Measurements from ENCODE around the gene SH3RF2. TPM values are rescaled to one million over a fixed set of nuclear protein-coding genes. Genes with fewer than 3 reads are reported as not detected.

The SH3RF2 gene
- total and polyA plus RNA-seq, 10 of the 15 experiments (the other 5 are each of a cell fraction or from before 2014, with no cell fraction given), result 0.15 TPM; not detected in 9

GRCh38 chr5:145951071-145951470, 14.7 kb downstream of the SH3RF2 start:
- no TSS peak for BruUV-seq (replicated peaks)

GRCh38 chr5:145953202-145953601, 16.8 kb downstream of the SH3RF2 start:
- H3K9ac ChIP-seq (ENCODE audit: control insufficient read depth, insufficient read depth, low read length), result no peak overlapping the region
- DNase-seq (ENCODE audit: low read depth, low spot score) (no peak), ATAC-seq (no peak), FAIRE-seq (no peak)
- intact Hi-C loops (cut with micrococcal nuclease; ENCODE audit: unreplicated experiment), result no loop called here
- SMC1A ChIA-PET (ENCODE audit: uncharacterized antibody, unreplicated experiment), result no interaction called here
- H3K4me2 ChIP-seq (ENCODE audit: control insufficient read depth, insufficient read depth), result no peak overlapping the region
- H2AFZ ChIP-seq (ENCODE audit: control insufficient read depth, low read depth, low read length), result no peak overlapping the region
- in situ Hi-C loops (cut with MboI), result no loop called here
- H3K9me3 ChIP-seq (replicated peaks; ENCODE audit: control insufficient read depth, insufficient read depth, low read length), result no peaks in the 10 kb centered on the region
- no peaks in the 10 kb centered on the region for H3K4me1 ChIP-seq (ENCODE audit: control insufficient read depth, insufficient read depth, low read length)
- BruUV-seq (replicated peaks), result no TSS peak
- CTCF ChIA-PET, result no interaction called here
- POLR2A ChIA-PET, result interaction anchor here (0.5 kb wide), 1 partner anchor 327 kb away, joined by 4 read pairs; no protein-coding TSS in a partner anchor
- WGBS (ENCODE audit: insufficient coverage, insufficient replicate concordance, low lambda C conversion rate, missing lambda C conversion rate), result 10% methylated on average over 2 of the region's 2 CpGs
- H4K20me1 ChIP-seq (ENCODE audit: control insufficient read depth, insufficient read depth), result no peaks in the 10 kb centered on the region
- no peaks in the 10 kb centered on the region for H3K36me3 ChIP-seq (ENCODE audit: control insufficient read depth in 2 of 2, insufficient read depth in 2 of 2, low read length in 1 of 2)
- H3K27me3 ChIP-seq (replicated peaks in 1 of 2; ENCODE audit: control insufficient read depth in 2 of 2, insufficient read depth in 2 of 2, low read length in 1 of 2), result no peaks in the 10 kb centered on the region; a peak in 1 of 4 replicates
- H3K4me3 ChIP-seq, result no peak overlapping the region
- RAD21 ChIA-PET (ENCODE audit: unreplicated experiment), result no interaction called here
- H3K79me2 ChIP-seq (ENCODE audit: control insufficient read depth, insufficient read depth, low read length), result no peaks in the 10 kb centered on the region
- no peak overlapping the region for H3K27ac ChIP-seq (ENCODE audit: control insufficient read depth, insufficient read depth)
- TF ChIP-seq NFIC (IDR thresholded peaks at IDR 0.05; ENCODE audit: low read depth, low read length), result no peak
- no peak for TF ChIP-seq KAT2A (conservative IDR thresholded peaks at IDR 0.05; ENCODE audit: control insufficient read depth, low read depth, low read length)
- TF ChIP-seq E2F4 (IDR thresholded peaks at IDR 0.05; ENCODE audit: low read depth, low read length), result no peak
- TF ChIP-seq MAX (IDR thresholded peaks at IDR 0.05; ENCODE audit: low read depth, low read length), result no peak
- TF ChIP-seq, protein P1, sequence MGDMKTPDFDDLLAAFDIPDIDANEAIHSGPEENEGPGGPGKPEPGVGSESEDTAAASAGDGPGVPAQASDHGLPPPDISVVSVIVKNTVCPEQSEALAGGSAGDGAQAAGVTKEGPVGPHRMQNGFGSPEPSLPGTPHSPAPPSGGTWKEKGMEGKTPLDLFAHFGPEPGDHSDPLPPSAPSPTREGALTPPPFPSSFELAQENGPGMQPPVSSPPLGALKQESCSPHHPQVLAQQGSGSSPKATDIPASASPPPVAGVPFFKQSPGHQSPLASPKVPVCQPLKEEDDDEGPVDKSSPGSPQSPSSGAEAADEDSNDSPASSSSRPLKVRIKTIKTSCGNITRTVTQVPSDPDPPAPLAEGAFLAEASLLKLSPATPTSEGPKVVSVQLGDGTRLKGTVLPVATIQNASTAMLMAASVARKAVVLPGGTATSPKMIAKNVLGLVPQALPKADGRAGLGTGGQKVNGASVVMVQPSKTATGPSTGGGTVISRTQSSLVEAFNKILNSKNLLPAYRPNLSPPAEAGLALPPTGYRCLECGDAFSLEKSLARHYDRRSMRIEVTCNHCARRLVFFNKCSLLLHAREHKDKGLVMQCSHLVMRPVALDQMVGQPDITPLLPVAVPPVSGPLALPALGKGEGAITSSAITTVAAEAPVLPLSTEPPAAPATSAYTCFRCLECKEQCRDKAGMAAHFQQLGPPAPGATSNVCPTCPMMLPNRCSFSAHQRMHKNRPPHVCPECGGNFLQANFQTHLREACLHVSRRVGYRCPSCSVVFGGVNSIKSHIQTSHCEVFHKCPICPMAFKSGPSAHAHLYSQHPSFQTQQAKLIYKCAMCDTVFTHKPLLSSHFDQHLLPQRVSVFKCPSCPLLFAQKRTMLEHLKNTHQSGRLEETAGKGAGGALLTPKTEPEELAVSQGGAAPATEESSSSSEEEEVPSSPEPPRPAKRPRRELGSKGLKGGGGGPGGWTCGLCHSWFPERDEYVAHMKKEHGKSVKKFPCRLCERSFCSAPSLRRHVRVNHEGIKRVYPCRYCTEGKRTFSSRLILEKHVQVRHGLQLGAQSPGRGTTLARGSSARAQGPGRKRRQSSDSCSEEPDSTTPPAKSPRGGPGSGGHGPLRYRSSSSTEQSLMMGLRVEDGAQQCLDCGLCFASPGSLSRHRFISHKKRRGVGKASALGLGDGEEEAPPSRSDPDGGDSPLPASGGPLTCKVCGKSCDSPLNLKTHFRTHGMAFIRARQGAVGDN (IDR thresholded peaks at IDR 0.05), result no peak

More at GRCh38 chr5:145951071-145951470, 14.7 kb downstream of the SH3RF2 start:
- Histone ChIP-seq H3K4me3 (no peak overlapping the region), H3K27ac (ENCODE audit: control insufficient read depth, insufficient read depth) (no peak overlapping the region), H4K20me1 (ENCODE audit: control insufficient read depth, insufficient read depth) (no peaks in the 10 kb centered on the region), H3K9me3 (replicated peaks; ENCODE audit: control insufficient read depth, insufficient read depth, low read length) (no peaks in the 10 kb centered on the region), H2AFZ (ENCODE audit: control insufficient read depth, low read depth, low read length) (no peak overlapping the region), H3K4me1 (ENCODE audit: control insufficient read depth, insufficient read depth, low read length) (no peaks in the 10 kb centered on the region), H3K27me3 (replicated peaks in 1 of 2; ENCODE audit: control insufficient read depth in 2 of 2, insufficient read depth in 2 of 2, low read length in 1 of 2) (no peaks in the 10 kb centered on the region; a peak in 1 of 4 replicates), H3K36me3 (ENCODE audit: control insufficient read depth in 2 of 2, insufficient read depth in 2 of 2, low read length in 1 of 2) (no peaks in the 10 kb centered on the region), H3K4me2 (ENCODE audit: control insufficient read depth, insufficient read depth) (no peak overlapping the region), H3K79me2 (ENCODE audit: control insufficient read depth, insufficient read depth, low read length) (no peaks in the 10 kb centered on the region), H3K9ac (ENCODE audit: control insufficient read depth, insufficient read depth, low read length) (no peak overlapping the region)
- TF ChIP-seq, protein P2, sequence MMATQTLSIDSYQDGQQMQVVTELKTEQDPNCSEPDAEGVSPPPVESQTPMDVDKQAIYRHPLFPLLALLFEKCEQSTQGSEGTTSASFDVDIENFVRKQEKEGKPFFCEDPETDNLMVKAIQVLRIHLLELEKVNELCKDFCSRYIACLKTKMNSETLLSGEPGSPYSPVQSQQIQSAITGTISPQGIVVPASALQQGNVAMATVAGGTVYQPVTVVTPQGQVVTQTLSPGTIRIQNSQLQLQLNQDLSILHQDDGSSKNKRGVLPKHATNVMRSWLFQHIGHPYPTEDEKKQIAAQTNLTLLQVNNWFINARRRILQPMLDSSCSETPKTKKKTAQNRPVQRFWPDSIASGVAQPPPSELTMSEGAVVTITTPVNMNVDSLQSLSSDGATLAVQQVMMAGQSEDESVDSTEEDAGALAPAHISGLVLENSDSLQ (IDR thresholded peaks at IDR 0.05), result no peak
- TF ChIP-seq RUNX3 (IDR thresholded peaks at IDR 0.05; ENCODE audit: low read length) (no peak), IRF4 (IDR thresholded peaks at IDR 0.05; ENCODE audit: low read depth, low read length) (no peak), ZNF384 (IDR thresholded peaks at IDR 0.05; ENCODE audit: borderline replicate concordance, low read depth, low read length) (no peak), ZNF24 (IDR thresholded peaks at IDR 0.05) (no peak), EZH2 (IDR thresholded peaks at IDR 0.05; ENCODE audit: borderline replicate concordance, control insufficient read depth, low read depth, low read length) (no peak)
- CTCF ChIA-PET, result no interaction called here
- POLR2A ChIA-PET, result no interaction called here
- WGBS (ENCODE audit: insufficient coverage, insufficient replicate concordance, low lambda C conversion rate, missing lambda C conversion rate), result 53% methylated on average over 3 of the region's 3 CpGs
- in situ Hi-C loops (cut with MboI), result no loop called here
- FAIRE-seq (no peak), DNase-seq (ENCODE audit: low read depth, low spot score) (no peak), ATAC-seq (no peak)
- RAD21 ChIA-PET (ENCODE audit: unreplicated experiment), result no interaction called here
- SMC1A ChIA-PET (ENCODE audit: uncharacterized antibody, unreplicated experiment), result no interaction called here
- intact Hi-C loops (cut with micrococcal nuclease; ENCODE audit: unreplicated experiment), result no loop called here

Measured in GM12878 (cell line).